Breast epithelium (tissue), 3 donors: ENCODE data around the gene SRPK3.

Experiments used
- CTCF ChIP-seq, 3 donors: fragments of 450-650 bp; IDR thresholded peaks; one replicate each; pipeline ENCODE4 v1.5.1; 2016 to 2017; ENCODE audit warnings: antibody characterized with exemption in 3 of 3, mild to moderate bottlenecking in 3 of 3, moderate library complexity in 3 of 3
- POLR2A ChIP-seq: fragments of 450-650 bp; IDR thresholded peaks from one replicate; pipeline ENCODE4 v1.6.1; 2016; ENCODE audit warnings: antibody characterized with exemption, mild to moderate bottlenecking, moderate library complexity
- POLR2AphosphoS5 ChIP-seq, 3 donors: sonication (generic); formaldehyde crosslinking; IDR thresholded peaks; one replicate each; pipeline ENCODE4 v1.6.1; 2017; ENCODE audit warnings: antibody characterized with exemption in 3 of 3

GRCh38 chrX:153769158-153769864 lies 11.5 kb upstream of the SRPK3 start:
- TF ChIP-seq CTCF (IDR thresholded peaks at IDR 0.05), result no peak
- TF ChIP-seq POLR2AphosphoS5 (IDR thresholded peaks at IDR 0.05), result no peak
- TF ChIP-seq POLR2A, result no peak
